Measurements from ENCODE around the gene PARD3.
"Not testable (repeated sequence)": the region's sequence is repeated elsewhere in the genome, so short reads cannot be mapped to it uniquely, and the experiment has no call there.

The PARD3 gene

DNA sequence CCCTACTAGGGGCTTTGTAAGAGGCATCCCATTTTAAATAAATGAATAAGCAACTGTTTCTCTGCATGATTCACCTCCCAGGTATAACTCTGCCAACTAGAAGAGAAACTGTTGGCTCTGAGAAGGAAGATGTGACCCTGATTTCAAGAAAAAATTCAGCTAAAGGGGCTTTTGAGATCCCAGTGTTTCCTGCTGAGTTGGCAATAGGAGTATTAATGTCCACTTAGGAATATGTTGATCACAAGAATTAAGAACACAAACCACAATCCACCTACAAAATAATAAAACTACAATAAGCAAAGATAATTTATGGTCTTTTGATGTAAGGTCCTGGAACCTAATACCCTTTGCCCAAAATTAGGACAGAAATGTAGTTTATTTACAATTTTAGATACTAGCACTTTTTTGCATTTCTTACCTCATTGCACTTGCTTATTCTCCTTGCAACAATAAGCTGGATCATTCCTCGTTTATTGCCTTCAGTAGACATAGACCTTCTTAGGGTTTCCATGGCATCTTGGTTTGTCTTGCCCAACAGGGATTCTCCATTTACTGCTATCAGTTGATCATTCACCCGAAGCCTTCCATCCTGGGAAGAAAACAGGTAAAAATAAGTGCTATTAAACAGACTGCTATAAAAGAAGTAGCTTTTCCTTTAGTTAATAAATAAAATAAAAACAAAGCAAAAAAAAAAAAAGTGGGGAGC lies 456.2 kb downstream of the PARD3 start:
- no peaks in the 10 kb centered on the region for H3K36me3 ChIP-seq (ENCODE audit: control insufficient read depth, insufficient read depth, low read length)
- DNase-seq (ENCODE audit: extremely low read depth, insufficient read length), result no peak
- TF ChIP-seq CTCF (IDR thresholded peaks at IDR 0.05; ENCODE audit: insufficient read depth, low read length, poor library complexity, severe bottlenecking), result no peak
- H3K4me3 ChIP-seq (replicated peaks; ENCODE audit: low read depth, low read length), result no peak overlapping the region
- no peaks in the 10 kb centered on the region for H3K27me3 ChIP-seq (replicated peaks; ENCODE audit: control insufficient read depth, insufficient read depth, low read length)

- Histone ChIP-seq H3K27me3 (replicated peaks; ENCODE audit: control insufficient read depth, insufficient read depth, low read length) (no peaks in the 10 kb centered on the region), H3K36me3 (ENCODE audit: control insufficient read depth, insufficient read depth, low read length) (no peaks in the 10 kb centered on the region), H3K4me3 (replicated peaks; ENCODE audit: low read depth, low read length) (no peak overlapping the region)
- DNase-seq (ENCODE audit: extremely low read depth, insufficient read length), result no peak
- no peak for TF ChIP-seq CTCF (IDR thresholded peaks at IDR 0.05; ENCODE audit: insufficient read depth, low read length, poor library complexity, severe bottlenecking)
These were observed 458.6 kb downstream of the PARD3 start for GRCh38 chr10:34356463-34356862.

DNA sequence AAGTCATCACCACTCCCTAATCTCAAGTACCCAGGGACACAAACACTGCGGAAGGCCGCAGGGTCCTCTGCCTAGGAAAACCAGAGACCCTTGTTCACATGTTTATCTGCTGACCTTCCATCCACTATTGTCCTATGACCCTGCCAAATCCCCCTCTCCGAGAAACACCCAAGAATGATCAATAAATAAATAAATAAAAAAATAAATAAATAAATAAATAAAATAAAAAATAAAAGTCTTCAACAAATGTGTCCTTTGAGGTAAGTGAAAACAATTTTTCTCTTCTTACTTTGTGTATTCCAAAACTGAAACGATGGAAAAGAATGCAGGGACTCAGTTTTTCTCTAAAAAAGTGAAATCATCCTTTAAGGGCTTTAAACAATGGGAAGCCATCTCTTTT lies 461.6 kb downstream of the PARD3 start:
- DNase-seq (ENCODE audit: extremely low read depth, insufficient read length); H3K36me3 ChIP-seq (ENCODE audit: control insufficient read depth, insufficient read depth, low read length); H3K4me3 ChIP-seq (replicated peaks; ENCODE audit: low read depth, low read length); H3K27me3 ChIP-seq (replicated peaks; ENCODE audit: control insufficient read depth, insufficient read depth, low read length): not testable (repeated sequence)

- H3K4me3 ChIP-seq (replicated peaks; ENCODE audit: low read depth, low read length); DNase-seq (ENCODE audit: extremely low read depth, insufficient read length); H3K27me3 ChIP-seq (replicated peaks; ENCODE audit: control insufficient read depth, insufficient read depth, low read length); H3K36me3 ChIP-seq (ENCODE audit: control insufficient read depth, insufficient read depth, low read length): not testable (repeated sequence)
These were observed 462.4 kb downstream of the PARD3 start for GRCh38 chr10:34352599-34353204.

GRCh38 chr10:34351161-34351560 lies 463.9 kb downstream of the PARD3 start:
- no peaks in the 10 kb centered on the region for H3K36me3 ChIP-seq (ENCODE audit: control insufficient read depth, insufficient read depth, low read length)
- no peak for TF ChIP-seq CTCF (IDR thresholded peaks at IDR 0.05; ENCODE audit: insufficient read depth, low read length, poor library complexity, severe bottlenecking)

GRCh38 chr10:34348917-34349485 lies 466.1 kb downstream of the PARD3 start:
- Histone ChIP-seq H3K27me3 (replicated peaks; ENCODE audit: control insufficient read depth, insufficient read depth, low read length) (no peaks in the 10 kb centered on the region), H3K4me3 (replicated peaks; ENCODE audit: low read depth, low read length) (no peak overlapping the region), H3K36me3 (ENCODE audit: control insufficient read depth, insufficient read depth, low read length) (no peaks in the 10 kb centered on the region)
- no peak for TF ChIP-seq CTCF (IDR thresholded peaks at IDR 0.05; ENCODE audit: insufficient read depth, low read length, poor library complexity, severe bottlenecking)
- DNase-seq (ENCODE audit: extremely low read depth, insufficient read length), result peak; percentile 18

More at GRCh38 chr10:34351161-34351560, 463.9 kb downstream of the PARD3 start:
- no peak overlapping the region for H3K4me3 ChIP-seq (replicated peaks; ENCODE audit: low read depth, low read length)
- no peak for DNase-seq (ENCODE audit: extremely low read depth, insufficient read length)
- H3K27me3 ChIP-seq (replicated peaks; ENCODE audit: control insufficient read depth, insufficient read depth, low read length), result no peaks in the 10 kb centered on the region

All from GM06990 (cell line).